PC-9 (cell line): ENCODE measurements around the gene CRADD. TPM values are rescaled to one million over a fixed set of nuclear protein-coding genes. Genes with fewer than 3 reads are reported as not detected.

Experiments used
- BruUV-seq: library from RNA; stranded (reverse); fragments of 400-500 nt; replicated peaks from 2 replicates; lab custom pipeline; 2021; lab: Mats Ljungman, UMichigan
- CTCF ChIA-PET: fragments of 300-600 bp; sonication (Branson Sonifier 250); formaldehyde crosslinking; loops from one replicate; lab custom pipeline; 2022; ENCODE audit warnings: antibody characterized with exemption; lab: Charles Lee
- POLR2A ChIA-PET: fragments of 300-600 bp; sonication (Branson Sonifier 250); formaldehyde crosslinking; loops from one replicate; lab custom pipeline; 2022; ENCODE audit warnings: antibody characterized with exemption; ENCODE audit not compliant: unreplicated experiment; lab: Charles Lee
- DNase-seq, 2 experiments: peaks; one replicate each; pipeline versions ENCODE4 v3.0.0 to v3.0.0-alpha.2; 2015 to 2022; ENCODE audit warnings: mixed read lengths in 1 of 2
- H2AFZ ChIP-seq: fragments of 200-600 bp; sonication (generic); 2 replicates; pipeline ENCODE4 v1.8.1; 2017; ENCODE audit warnings: antibody characterized with exemption
- H3F3A ChIP-seq: fragments of 200-600 bp; sonication (generic); 2 replicates; pipeline ENCODE4 v1.8.1; 2017; ENCODE audit warnings: antibody characterized with exemption, mild to moderate bottlenecking, low read depth; ENCODE audit not compliant: insufficient read depth
- H3K27ac ChIP-seq: fragments of 200-600 bp; sonication (generic); 2 replicates; pipeline ENCODE4 v1.6.1; 2016; ENCODE audit warnings: mixed run types
- H3K27me3 ChIP-seq: fragments of 200-600 bp; sonication (generic); 2 replicates; pipeline ENCODE4 v1.6.1; 2016; ENCODE audit warnings: low read depth, mixed run types; ENCODE audit not compliant: insufficient read depth
- H3K36me3 ChIP-seq: fragments of 200-600 bp; sonication (generic); 2 replicates; pipeline ENCODE4 v1.6.1; 2016; ENCODE audit warnings: low read depth, mixed run types
- H3K4me1 ChIP-seq: fragments of 200-600 bp; sonication (generic); replicated peaks from 2 replicates; pipeline ENCODE4 v1.6.1; 2016; ENCODE audit warnings: mixed run types; ENCODE audit not compliant: insufficient read depth
- H3K4me2 ChIP-seq: fragments of 200-600 bp; sonication (generic); 2 replicates; pipeline ENCODE4 v1.6.1; 2017; ENCODE audit warnings: mixed run types
- H3K4me3 ChIP-seq: fragments of 200-600 bp; sonication (generic); 2 replicates; pipeline ENCODE4 v1.6.1; 2016; ENCODE audit warnings: mixed run types
- H3K79me2 ChIP-seq: fragments of 200-600 bp; sonication (generic); 2 replicates; pipeline ENCODE4 v1.6.1; 2017; ENCODE audit warnings: low read depth, mixed run types
- H3K9me2 ChIP-seq: fragments of 200-600 bp; sonication (generic); 2 replicates; pipeline ENCODE4 v1.8.1; 2017; ENCODE audit warnings: mild to moderate bottlenecking; ENCODE audit not compliant: insufficient read depth
- H3K9me3 ChIP-seq: fragments of 200-600 bp; sonication (generic); 2 replicates; pipeline ENCODE4 v1.8.1; 2016; ENCODE audit warnings: low read depth; ENCODE audit not compliant: insufficient read depth
- H4K20me1 ChIP-seq: fragments of 200-600 bp; sonication (generic); 2 replicates; pipeline ENCODE4 v1.8.1; 2017; ENCODE audit not compliant: insufficient read depth
- EZH2 ChIP-seq: fragments of 200-600 bp; sonication (generic); IDR thresholded peaks from 2 replicates; pipeline ENCODE4 v1.8.0; 2017; ENCODE audit warnings: antibody characterized with exemption, low read depth
- intact Hi-C: fragments of 100-400 bp; cut with micrococcal nuclease; formaldehyde crosslinking; loops from one replicate; pipeline ENCODE4 v1.10.0; 2022; ENCODE audit not compliant: unreplicated experiment
- total RNA-seq: library from RNA; stranded (reverse); gene quantifications from 2 replicates; pipeline ENCODE4 v1.2.3, GENCODE V29; 2021
- TF ChIP-seq, protein P1 (sequence below): fragments of 200-600 bp; sonication (generic); conservative IDR thresholded peaks from 2 replicates; pipeline ENCODE4 v1.6.1; 2017; ENCODE audit warnings: mixed run types, antibody characterized with exemption, mild to moderate bottlenecking, moderate library complexity

CRADD gene
- total RNA-seq, 1 experiment from 2014 or later: 7.6 TPM

DNA sequence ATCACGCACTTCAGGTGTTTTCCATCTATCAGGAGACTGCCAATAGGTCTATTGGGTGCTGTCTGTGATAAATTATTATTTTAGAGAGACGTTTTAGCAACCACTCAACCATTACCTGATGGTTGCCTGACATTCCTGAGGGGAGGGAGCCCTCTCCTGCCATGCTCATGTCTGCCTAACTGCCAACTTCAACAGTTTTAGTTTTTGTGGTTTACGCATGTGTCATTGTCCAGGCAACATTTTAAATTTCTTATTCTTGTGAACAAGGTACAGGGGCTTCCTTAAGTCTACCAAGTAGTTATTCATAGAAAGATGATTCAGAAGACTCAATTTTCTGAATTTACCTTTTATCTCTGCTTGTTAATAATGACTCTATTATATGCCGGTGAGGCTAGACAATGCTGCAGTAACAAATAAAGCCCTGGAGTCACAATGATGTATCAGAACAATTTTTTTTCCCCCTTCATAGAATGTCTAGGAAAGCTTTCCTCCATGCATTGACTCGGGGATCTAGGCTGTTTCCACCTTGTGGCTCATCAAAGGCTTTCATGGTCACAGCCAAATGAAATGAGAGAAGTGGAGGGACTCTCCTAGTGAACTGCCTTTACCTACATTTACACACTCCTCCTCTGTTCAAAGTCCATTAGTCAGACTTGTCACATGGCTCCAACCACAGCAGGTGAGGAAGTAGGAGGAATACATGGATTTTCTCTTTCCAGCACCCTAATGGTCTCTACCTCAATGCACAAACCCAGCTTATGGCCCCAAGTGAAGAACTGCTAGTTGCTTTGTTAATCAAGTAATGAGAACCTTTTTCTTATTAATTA lies 225.8 kb downstream of the CRADD start:
- POLR2A ChIA-PET: no interaction called here
- intact Hi-C loops: no loop called here
- TF ChIP-seq, protein P1, sequence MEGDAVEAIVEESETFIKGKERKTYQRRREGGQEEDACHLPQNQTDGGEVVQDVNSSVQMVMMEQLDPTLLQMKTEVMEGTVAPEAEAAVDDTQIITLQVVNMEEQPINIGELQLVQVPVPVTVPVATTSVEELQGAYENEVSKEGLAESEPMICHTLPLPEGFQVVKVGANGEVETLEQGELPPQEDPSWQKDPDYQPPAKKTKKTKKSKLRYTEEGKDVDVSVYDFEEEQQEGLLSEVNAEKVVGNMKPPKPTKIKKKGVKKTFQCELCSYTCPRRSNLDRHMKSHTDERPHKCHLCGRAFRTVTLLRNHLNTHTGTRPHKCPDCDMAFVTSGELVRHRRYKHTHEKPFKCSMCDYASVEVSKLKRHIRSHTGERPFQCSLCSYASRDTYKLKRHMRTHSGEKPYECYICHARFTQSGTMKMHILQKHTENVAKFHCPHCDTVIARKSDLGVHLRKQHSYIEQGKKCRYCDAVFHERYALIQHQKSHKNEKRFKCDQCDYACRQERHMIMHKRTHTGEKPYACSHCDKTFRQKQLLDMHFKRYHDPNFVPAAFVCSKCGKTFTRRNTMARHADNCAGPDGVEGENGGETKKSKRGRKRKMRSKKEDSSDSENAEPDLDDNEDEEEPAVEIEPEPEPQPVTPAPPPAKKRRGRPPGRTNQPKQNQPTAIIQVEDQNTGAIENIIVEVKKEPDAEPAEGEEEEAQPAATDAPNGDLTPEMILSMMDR: no peak
- no peak for TF ChIP-seq EZH2
- no peak overlapping the region for H3K27ac ChIP-seq
- H4K20me1 ChIP-seq: no peaks in the 10 kb centered on the region
- no TSS peak for BruUV-seq
- H3K4me1 ChIP-seq: 0 out of 2 replicates have a peak, but pooled peaks cover 4% of the 10 kb centered on the region
- no peaks in the 10 kb centered on the region; the same call in none of the 2 replicates for H3K9me3 ChIP-seq
- DNase-seq: no peak
- H3K36me3 ChIP-seq: no peaks in the 10 kb centered on the region
- no peaks in the 10 kb centered on the region for H3F3A ChIP-seq
- no peak overlapping the region for H3K4me3 ChIP-seq
- H2AFZ ChIP-seq: no peak overlapping the region
- CTCF ChIA-PET: no interaction called here
- H3K9me2 ChIP-seq: no peaks in the 10 kb centered on the region
- H3K27me3 ChIP-seq: no peaks in the 10 kb centered on the region
- H3K4me2 ChIP-seq: no peak overlapping the region
- H3K79me2 ChIP-seq: no peaks in the 10 kb centered on the region

DNA sequence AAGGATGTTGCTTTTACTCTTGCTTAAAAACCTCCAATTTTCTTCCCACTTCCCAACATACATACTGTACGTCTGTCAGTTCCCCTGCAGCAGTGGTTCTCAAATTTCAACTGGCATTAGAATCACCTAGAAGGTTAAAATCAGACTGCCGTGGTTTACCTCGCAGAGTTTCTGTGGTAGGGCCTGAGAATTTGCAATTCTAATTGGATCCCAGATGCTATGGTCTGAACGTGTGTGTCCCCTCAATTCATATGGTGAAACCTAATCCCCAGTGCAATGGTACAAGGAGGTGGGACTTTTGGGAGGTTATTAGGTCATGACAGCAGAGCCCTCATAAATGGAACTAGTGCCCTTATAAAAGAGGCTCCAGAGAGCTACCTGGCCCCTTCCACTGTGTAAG lies 226.9 kb downstream of the CRADD start:
- CTCF ChIA-PET: no interaction called here
- Histone ChIP-seq H3K79me2 (no peaks in the 10 kb centered on the region), H3K4me1 (no peaks in the 10 kb centered on the region; the same call in 1 of the 2 replicates), H3K4me2 (no peak overlapping the region), H4K20me1 (no peaks in the 10 kb centered on the region), H2AFZ (no peak overlapping the region), H3K9me2 (no peaks in the 10 kb centered on the region), H3K9me3 (no peaks in the 10 kb centered on the region; the same call in 1 of the 2 replicates), H3K27me3 (no peaks in the 10 kb centered on the region), H3K27ac (no peak overlapping the region), H3K4me3 (no peak overlapping the region), H3K36me3 (no peaks in the 10 kb centered on the region), H3F3A (0 out of 2 replicates have a peak, but pooled peaks cover 2% of the 10 kb centered on the region)
- TF ChIP-seq, protein P1: no peak
- TF ChIP-seq EZH2: no peak
- intact Hi-C loops: no loop called here
- no peak for DNase-seq
- no TSS peak for BruUV-seq
- POLR2A ChIA-PET: no interaction called here

DNA sequence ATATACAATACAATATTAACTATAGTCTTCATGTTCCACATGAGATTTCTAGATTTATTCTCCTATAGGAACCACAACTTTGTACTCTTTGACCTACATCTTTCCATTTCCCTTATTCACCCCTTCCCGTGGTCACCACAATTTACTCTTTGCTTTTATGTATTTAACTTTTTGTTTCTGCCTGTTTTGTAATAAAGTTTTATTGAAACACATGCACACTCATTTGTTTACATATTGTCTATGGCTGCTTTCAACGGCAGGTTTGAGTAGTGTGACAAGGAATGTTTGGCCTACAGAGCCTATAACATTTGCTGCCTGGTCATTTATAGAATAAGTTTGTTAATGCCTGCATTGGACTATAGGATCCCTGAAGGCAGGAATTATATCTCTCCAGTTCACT lies 231.1 kb downstream of the CRADD start:
- Histone ChIP-seq H3K4me2 (no peak overlapping the region), H3F3A (0 out of 2 replicates have a peak, but pooled peaks cover 2% of the 10 kb centered on the region), H3K4me3 (no peak overlapping the region), H3K36me3 (no peaks in the 10 kb centered on the region), H3K9me3 (no peaks in the 10 kb centered on the region), H3K27ac (no peak overlapping the region), H2AFZ (no peak overlapping the region), H3K27me3 (no peaks in the 10 kb centered on the region), H3K79me2 (no peaks in the 10 kb centered on the region), H3K9me2 (no peaks in the 10 kb centered on the region), H4K20me1 (no peaks in the 10 kb centered on the region), H3K4me1 (no peaks in the 10 kb centered on the region; the same call in 1 of the 2 replicates)
- no TSS peak for BruUV-seq
- POLR2A ChIA-PET: no interaction called here
- no peak for DNase-seq
- TF ChIP-seq, protein P1: no peak
- intact Hi-C loops: no loop called here
- CTCF ChIA-PET: no interaction called here
